ENCODE results near the gene TMEM203.

GRCh38 chr9:137158625-137159024 lies 46.8 kb downstream of the TMEM203 start:
- no peak for TF ChIP-seq POLR2A (IDR thresholded peaks at IDR 0.05)
- no peak for TF ChIP-seq CTCF (IDR thresholded peaks at IDR 0.05)

Data from thyroid gland (tissue), 4 donors.